ENCODE measurements around the gene GBX1.

The GBX1 gene

DNA sequence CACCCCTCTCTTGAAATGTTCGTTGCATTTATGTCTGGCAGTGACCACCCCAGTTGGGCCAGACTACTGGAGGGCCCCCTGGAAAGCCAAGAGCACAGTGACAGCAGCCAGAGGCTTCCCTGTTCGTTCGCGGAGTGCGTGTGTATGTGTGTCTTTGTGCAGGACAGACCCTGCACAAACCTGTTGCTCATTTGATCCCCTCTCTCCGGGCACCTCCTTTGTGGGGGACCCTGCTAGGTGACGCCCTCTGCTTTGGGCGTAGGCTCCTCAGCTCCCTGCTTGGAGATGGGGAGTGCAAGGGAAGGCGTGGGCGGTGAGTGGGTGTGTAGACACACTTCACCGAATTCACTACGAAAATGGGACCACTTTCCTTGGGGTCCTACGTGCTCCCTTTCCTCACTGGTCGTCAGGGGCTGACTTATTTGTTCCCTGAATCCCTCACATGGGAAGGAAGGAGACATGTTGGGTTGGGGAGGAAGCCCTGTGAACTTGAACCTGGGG lies 42.5 kb downstream of the GBX1 start:
- no peak overlapping the region for H3K4me3 ChIP-seq (ENCODE audit: low read depth, low read length)
- TF ChIP-seq, protein P1, sequence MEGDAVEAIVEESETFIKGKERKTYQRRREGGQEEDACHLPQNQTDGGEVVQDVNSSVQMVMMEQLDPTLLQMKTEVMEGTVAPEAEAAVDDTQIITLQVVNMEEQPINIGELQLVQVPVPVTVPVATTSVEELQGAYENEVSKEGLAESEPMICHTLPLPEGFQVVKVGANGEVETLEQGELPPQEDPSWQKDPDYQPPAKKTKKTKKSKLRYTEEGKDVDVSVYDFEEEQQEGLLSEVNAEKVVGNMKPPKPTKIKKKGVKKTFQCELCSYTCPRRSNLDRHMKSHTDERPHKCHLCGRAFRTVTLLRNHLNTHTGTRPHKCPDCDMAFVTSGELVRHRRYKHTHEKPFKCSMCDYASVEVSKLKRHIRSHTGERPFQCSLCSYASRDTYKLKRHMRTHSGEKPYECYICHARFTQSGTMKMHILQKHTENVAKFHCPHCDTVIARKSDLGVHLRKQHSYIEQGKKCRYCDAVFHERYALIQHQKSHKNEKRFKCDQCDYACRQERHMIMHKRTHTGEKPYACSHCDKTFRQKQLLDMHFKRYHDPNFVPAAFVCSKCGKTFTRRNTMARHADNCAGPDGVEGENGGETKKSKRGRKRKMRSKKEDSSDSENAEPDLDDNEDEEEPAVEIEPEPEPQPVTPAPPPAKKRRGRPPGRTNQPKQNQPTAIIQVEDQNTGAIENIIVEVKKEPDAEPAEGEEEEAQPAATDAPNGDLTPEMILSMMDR (IDR thresholded peaks at IDR 0.05; ENCODE audit: low read depth, low read length, missing control alignments), result no peak
- no peaks in the 10 kb centered on the region for H3K27me3 ChIP-seq (replicated peaks)
- H3K36me3 ChIP-seq (replicated peaks), result peaks cover 40% of the 10 kb centered on the region
- H3K27ac ChIP-seq, result no peak overlapping the region
- in situ Hi-C loops (cut with HindIII; ENCODE audit: low pct_ligation_motif_present, low sequenced_read_pairs), result no loop called here
- DNase-seq, result no peak

DNA sequence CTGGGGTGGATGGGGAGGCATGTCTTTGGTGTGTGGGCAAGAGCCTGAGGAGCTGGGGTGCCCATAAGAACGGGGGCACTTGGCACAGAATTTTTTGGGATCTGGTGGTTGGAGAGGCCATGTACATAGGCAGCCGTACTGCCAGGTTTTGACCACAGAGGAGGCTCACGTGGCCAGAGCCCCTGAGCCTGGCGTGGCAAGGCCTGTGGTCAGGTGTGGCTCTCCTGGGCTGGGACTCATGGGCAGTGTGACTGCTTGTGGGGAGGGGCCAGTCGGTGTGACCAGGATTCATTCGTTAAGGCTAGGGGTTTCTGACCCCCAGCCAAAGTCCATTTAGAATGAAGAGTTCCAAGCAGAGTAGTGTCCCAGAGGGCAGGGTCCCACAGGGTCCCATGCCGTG lies 43.0 kb downstream of the GBX1 start:
- no peaks in the 10 kb centered on the region for H3K27me3 ChIP-seq (replicated peaks)
- no peak overlapping the region for H3K27ac ChIP-seq
- in situ Hi-C loops (cut with HindIII; ENCODE audit: low pct_ligation_motif_present, low sequenced_read_pairs), result no loop called here
- no peak for DNase-seq
- TF ChIP-seq, protein P1 (IDR thresholded peaks at IDR 0.05; ENCODE audit: low read depth, low read length, missing control alignments), result no peak
- H3K36me3 ChIP-seq (replicated peaks), result peaks cover 41% of the 10 kb centered on the region
- no peak overlapping the region for H3K4me3 ChIP-seq (ENCODE audit: low read depth, low read length)

GRCh38 chr7:151123822-151124464 lies 43.6 kb downstream of the GBX1 start:
- TF ChIP-seq, protein P1 (IDR thresholded peaks at IDR 0.05; ENCODE audit: low read depth, low read length, missing control alignments), result peak; percentile 100
- in situ Hi-C loops (cut with HindIII; ENCODE audit: low pct_ligation_motif_present, low sequenced_read_pairs), result no loop called here
- Histone ChIP-seq H3K36me3 (replicated peaks) (peaks cover 43% of the 10 kb centered on the region), H3K27ac (no peak overlapping the region), H3K27me3 (replicated peaks) (no peaks in the 10 kb centered on the region), H3K4me3 (ENCODE audit: low read depth, low read length) (no peak overlapping the region)
- DNase-seq, result peak; percentile 59

DNA sequence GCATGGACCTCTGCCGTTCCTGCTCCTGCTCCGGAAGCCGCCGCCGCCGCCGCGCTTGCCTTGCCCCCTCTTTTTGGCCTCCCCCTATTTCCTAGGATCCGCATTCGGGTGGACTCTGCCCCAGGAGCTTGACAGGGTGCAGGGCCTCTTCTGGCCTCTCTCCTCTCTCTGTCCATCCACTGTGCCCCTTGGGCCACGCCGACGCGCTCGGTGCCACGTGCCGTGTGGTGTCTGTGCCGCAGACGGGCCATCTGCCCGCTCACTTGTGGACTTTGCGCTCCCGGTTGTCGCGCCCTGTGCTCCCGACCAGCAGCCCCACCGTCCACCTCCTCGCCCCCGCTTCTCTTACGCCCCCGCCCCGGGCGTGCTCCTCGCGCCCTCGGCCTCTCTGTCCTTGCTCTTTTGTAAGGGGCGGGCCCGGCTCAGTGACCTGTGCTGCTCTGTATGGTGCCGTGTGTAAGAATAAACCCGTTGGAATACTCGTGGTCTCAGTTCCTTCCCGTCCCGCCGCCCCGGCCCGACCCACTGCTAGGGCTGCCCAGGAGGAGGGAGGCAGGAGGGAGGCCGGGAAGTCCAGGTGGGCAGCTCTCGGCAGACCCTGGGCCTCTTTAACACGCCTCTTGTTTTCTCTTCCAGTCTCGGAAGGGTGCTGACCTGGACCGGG lies 44.2 kb downstream of the GBX1 start:
- Histone ChIP-seq H3K27me3 (replicated peaks) (no peaks in the 10 kb centered on the region), H3K36me3 (replicated peaks) (peaks cover 44% of the 10 kb centered on the region), H3K27ac (no peak overlapping the region), H3K4me3 (ENCODE audit: low read depth, low read length) (no peak overlapping the region)
- TF ChIP-seq, protein P1 (IDR thresholded peaks at IDR 0.05; ENCODE audit: low read depth, low read length, missing control alignments), result no peak
- in situ Hi-C loops (cut with HindIII; ENCODE audit: low pct_ligation_motif_present, low sequenced_read_pairs), result no loop called here
- no peak for DNase-seq

DNA sequence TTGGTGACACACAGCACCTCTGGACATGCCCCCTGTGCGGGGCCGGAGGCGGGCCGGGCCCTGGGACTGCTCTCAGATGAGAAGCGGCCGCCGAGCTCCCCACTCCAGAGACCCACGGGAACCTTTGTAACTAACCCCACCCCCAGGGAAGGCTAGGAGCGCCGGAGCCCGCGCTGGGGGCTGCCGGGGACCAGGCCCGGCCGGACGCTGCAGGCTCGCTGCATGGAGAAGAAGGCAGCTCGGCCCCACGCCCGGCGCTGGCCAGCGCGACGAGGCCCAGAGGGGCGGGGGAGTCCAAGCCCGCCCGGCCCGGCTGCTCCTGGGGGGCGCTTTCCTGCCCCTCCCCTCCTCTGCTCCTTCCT lies 44.7 kb downstream of the GBX1 start:
- Histone ChIP-seq H3K36me3 (replicated peaks) (peaks cover 46% of the 10 kb centered on the region), H3K27ac (no peak overlapping the region)

More for the DNA sequence above, 44.7 kb downstream of the GBX1 start:
- in situ Hi-C loops (cut with HindIII; ENCODE audit: low pct_ligation_motif_present, low sequenced_read_pairs), result no loop called here
- Histone ChIP-seq H3K27me3 (replicated peaks) (no peaks in the 10 kb centered on the region), H3K4me3 (ENCODE audit: low read depth, low read length) (no peak overlapping the region)
- TF ChIP-seq, protein P1 (IDR thresholded peaks at IDR 0.05; ENCODE audit: low read depth, low read length, missing control alignments), result no peak
- no peak for DNase-seq

Measured in brain microvascular endothelial cell (primary cell).